Endodermal cell (in vitro differentiated cells): ENCODE results near the gene KLHL33. TPM values are rescaled to one million over a fixed set of nuclear protein-coding genes. Genes with fewer than 3 reads are reported as not detected.

ENCODE experiments used
- DNase-seq: peaks from one replicate; pipeline ENCODE4 v3.0.0-alpha.2; 2017
- H3K27ac ChIP-seq: 2 replicates; pipeline ENCODE4 v1.5.1; 2013; ENCODE audit warnings: mild to moderate bottlenecking, low read depth, low read length, moderate library complexity
- H3K27me3 ChIP-seq: 2 replicates; pipeline ENCODE4 v1.6.1; 2013; ENCODE audit warnings: mild to moderate bottlenecking, low read length, moderate library complexity; ENCODE audit not compliant: insufficient read depth, control insufficient read depth, poor library complexity, severe bottlenecking
- H3K36me3 ChIP-seq: 2 replicates; pipeline ENCODE4 v1.7.0; 2013; ENCODE audit warnings: mild to moderate bottlenecking, low read length, moderate library complexity; ENCODE audit not compliant: control insufficient read depth, insufficient read depth
- H3K4me1 ChIP-seq: one replicate; pipeline ENCODE4 v1.7.0; 2013; ENCODE audit warnings: low read length; ENCODE audit not compliant: control insufficient read depth, insufficient read depth
- H3K4me3 ChIP-seq: 2 replicates; pipeline ENCODE4 v1.5.1; 2013; ENCODE audit warnings: mild to moderate bottlenecking, low read length, moderate library complexity
- H3K9ac ChIP-seq: 2 replicates; pipeline ENCODE4 v1.6.1; 2013; ENCODE audit warnings: mild to moderate bottlenecking, low read length, moderate library complexity; ENCODE audit not compliant: poor library complexity, severe bottlenecking; ENCODE audit errors: extremely low read depth
- H3K9me3 ChIP-seq: 2 replicates; pipeline ENCODE4 v1.6.1; 2013; ENCODE audit warnings: mild to moderate bottlenecking, low read length, moderate library complexity; ENCODE audit not compliant: control insufficient read depth
- H3K27ac Mint-ChIP-seq: 2 replicates; pipeline ENCODE4 v1.8.0; 2020; ENCODE audit warnings: mixed read lengths
- H3K27me3 Mint-ChIP-seq: 2 replicates; pipeline ENCODE4 v1.8.0; 2021; ENCODE audit warnings: mild to moderate bottlenecking, mixed read lengths; ENCODE audit not compliant: insufficient read depth
- H3K36me3 Mint-ChIP-seq: 2 replicates; pipeline ENCODE4 v1.8.0; 2020; ENCODE audit warnings: low read depth, mixed read lengths
- H3K4me1 Mint-ChIP-seq: 2 replicates; pipeline ENCODE4 v1.8.0; 2020; ENCODE audit warnings: mixed read lengths
- H3K4me3 Mint-ChIP-seq: 2 replicates; pipeline ENCODE4 v1.8.0; 2020; ENCODE audit warnings: mild to moderate bottlenecking, moderate library complexity, mixed read lengths
- H3K9me3 Mint-ChIP-seq: 2 replicates; pipeline ENCODE4 v1.8.0; 2020; ENCODE audit warnings: mild to moderate bottlenecking, mixed read lengths
- WGBS, 2 experiments: methylation state at CpG; one replicate each; pipeline versions ENCODE4 v1.1.5 to v1.1.7; 2013; ENCODE audit warnings: missing lambda C conversion rate in 2 of 2, mixed read lengths in 1 of 2; ENCODE audit not compliant: insufficient coverage in 1 of 2, insufficient read length in 1 of 2; 5-methylcytosine and 5-hydroxymethylcytosine counted together
- total RNA-seq, 2 donors: library from RNA; stranded (reverse); fragmentation: NEBNext Ultra II Directional in 1 of 2; extraction: Animal tissue kit (Norgen Biotek cat#: 25700) in 1 of 2; gene quantifications; 2 replicates in 1 of 2; 3 replicates in 1 of 2; pipeline ENCODE4 v1.2.1, GENCODE V29; 2021
- TF ChIP-seq, protein P1 (sequence below): fragments of 200-600 bp; sonication (generic); conservative IDR thresholded peaks from 2 replicates; pipeline ENCODE4 v1.5.0; 2021; ENCODE audit warnings: antibody characterized with exemption, mild to moderate bottlenecking

Gene KLHL33
- total RNA-seq, 2 donors from 2014 or later = 0.09 TPM; not detected in 1

GRCh38 chr14:20470603-20470901 is 34.6 kb upstream of the KLHL33 start:
- peak overlapping the region; percentile 95 for H3K4me3 Mint-ChIP-seq
- H3K27me3 Mint-ChIP-seq = no peaks in the 10 kb centered on the region
- no peaks in the 10 kb centered on the region for H3K9me3 Mint-ChIP-seq
- H3K4me3 ChIP-seq = peak overlapping the region; percentile 95
- H3K4me1 Mint-ChIP-seq = peaks cover 15% of the 10 kb centered on the region
- DNase-seq = no peak
- H3K36me3 Mint-ChIP-seq = peaks cover 32% of the 10 kb centered on the region
- 0 to 1% methylated on average over 2 of the region's 2 CpGs for WGBS, 2 experiments
- no peak overlapping the region for H3K27ac ChIP-seq
- peak overlapping the region; percentile 71 for H3K9ac ChIP-seq
- no peaks in the 10 kb centered on the region for H3K27me3 ChIP-seq
- TF ChIP-seq, protein P1, sequence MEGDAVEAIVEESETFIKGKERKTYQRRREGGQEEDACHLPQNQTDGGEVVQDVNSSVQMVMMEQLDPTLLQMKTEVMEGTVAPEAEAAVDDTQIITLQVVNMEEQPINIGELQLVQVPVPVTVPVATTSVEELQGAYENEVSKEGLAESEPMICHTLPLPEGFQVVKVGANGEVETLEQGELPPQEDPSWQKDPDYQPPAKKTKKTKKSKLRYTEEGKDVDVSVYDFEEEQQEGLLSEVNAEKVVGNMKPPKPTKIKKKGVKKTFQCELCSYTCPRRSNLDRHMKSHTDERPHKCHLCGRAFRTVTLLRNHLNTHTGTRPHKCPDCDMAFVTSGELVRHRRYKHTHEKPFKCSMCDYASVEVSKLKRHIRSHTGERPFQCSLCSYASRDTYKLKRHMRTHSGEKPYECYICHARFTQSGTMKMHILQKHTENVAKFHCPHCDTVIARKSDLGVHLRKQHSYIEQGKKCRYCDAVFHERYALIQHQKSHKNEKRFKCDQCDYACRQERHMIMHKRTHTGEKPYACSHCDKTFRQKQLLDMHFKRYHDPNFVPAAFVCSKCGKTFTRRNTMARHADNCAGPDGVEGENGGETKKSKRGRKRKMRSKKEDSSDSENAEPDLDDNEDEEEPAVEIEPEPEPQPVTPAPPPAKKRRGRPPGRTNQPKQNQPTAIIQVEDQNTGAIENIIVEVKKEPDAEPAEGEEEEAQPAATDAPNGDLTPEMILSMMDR = no peak
- no peaks in the 10 kb centered on the region for H3K4me1 ChIP-seq
- peak overlapping the region; percentile 53 for H3K27ac Mint-ChIP-seq
- H3K9me3 ChIP-seq = no peaks in the 10 kb centered on the region
- H3K36me3 ChIP-seq = peaks cover 33% of the 10 kb centered on the region

- peak; percentile 80 for DNase-seq
- peak overlapping the region; percentile 96 for H3K27ac Mint-ChIP-seq
- no peaks in the 10 kb centered on the region for H3K4me1 ChIP-seq
- peak overlapping the region; percentile 71 for H3K9ac ChIP-seq
- H3K4me1 Mint-ChIP-seq = peaks cover 15% of the 10 kb centered on the region
- no peaks in the 10 kb centered on the region for H3K9me3 ChIP-seq
- peak overlapping the region; percentile 95 for H3K4me3 ChIP-seq
- H3K4me3 Mint-ChIP-seq = peak overlapping the region; percentile 95
- peaks cover 27% of the 10 kb centered on the region for H3K36me3 Mint-ChIP-seq
- 0 to 17% methylated on average over 3 to 12 of the region's 12 CpGs for WGBS, 2 experiments
- no peaks in the 10 kb centered on the region for H3K9me3 Mint-ChIP-seq
- H3K27me3 Mint-ChIP-seq = no peaks in the 10 kb centered on the region
- TF ChIP-seq, protein P1 = no peak
- H3K36me3 ChIP-seq = peaks cover 28% of the 10 kb centered on the region
- H3K27ac ChIP-seq = no peak overlapping the region
- H3K27me3 ChIP-seq = no peaks in the 10 kb centered on the region
Measured at GRCh38 chr14:20469890-20470602, 34.1 kb upstream of the KLHL33 start.

DNA sequence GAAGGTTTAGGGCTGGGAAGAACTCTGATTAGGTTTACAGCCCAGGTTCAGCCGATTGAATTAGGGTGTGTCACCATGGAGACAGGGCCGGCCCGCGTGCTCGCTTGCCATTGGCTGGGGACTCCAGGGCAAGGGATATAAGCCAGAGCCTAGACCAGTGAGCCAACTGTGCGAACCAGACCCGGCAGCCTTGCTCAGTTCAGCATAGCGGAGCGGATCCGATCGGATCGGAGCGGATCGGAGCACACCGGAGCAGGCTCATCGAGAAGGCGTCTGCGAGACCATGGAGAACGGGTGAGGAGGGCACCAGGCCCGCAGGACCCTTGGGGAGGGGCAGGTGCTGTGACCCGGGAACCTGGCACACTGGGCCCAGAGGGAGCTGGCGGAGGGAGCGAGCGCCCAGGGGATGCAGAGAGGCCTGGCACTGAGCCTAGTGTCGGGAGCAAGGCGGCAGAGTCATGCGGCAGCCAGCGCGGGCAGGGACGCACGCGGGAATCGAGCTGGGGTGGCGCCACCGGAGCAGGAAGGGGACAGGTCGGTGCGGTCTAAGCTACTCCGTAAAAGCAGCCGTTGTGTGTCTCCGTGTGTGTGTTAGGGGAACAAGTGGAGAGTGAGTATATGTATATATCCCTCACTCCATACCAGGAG is 33.4 kb upstream of the KLHL33 start, which contains the start of gene PNP:
PNP (plus strand) TSS at position 165 of the 648 bp plus-strand sequence; CDS start at position 284, 119 bp downstream.
- peak within 1 kb of the TSS; percentile 95 for H3K4me3 ChIP-seq
- no peaks in the 10 kb centered on the region for H3K27me3 ChIP-seq
- DNase-seq = peak; percentile 98
- peak within 1 kb of the TSS; percentile 65 for H3K27ac ChIP-seq
- H3K27me3 Mint-ChIP-seq = no peaks in the 10 kb centered on the region
- peak within 1 kb of the TSS; percentile 95 for H3K4me3 Mint-ChIP-seq
- peaks cover 15% of the 10 kb centered on the region for H3K4me1 Mint-ChIP-seq
- H3K27ac Mint-ChIP-seq = peak within 1 kb of the TSS; percentile 96
- no peaks in the 10 kb centered on the region for H3K9me3 Mint-ChIP-seq
- H3K36me3 Mint-ChIP-seq = peaks cover 20% of the 10 kb centered on the region
- TF ChIP-seq, protein P1 = no peak
- WGBS, 2 experiments = 0% methylated on average over 21 to 36 of the region's 40 CpGs
- H3K9me3 ChIP-seq = no peaks in the 10 kb centered on the region
- H3K4me1 ChIP-seq = no peaks in the 10 kb centered on the region
- peak within 1 kb of the TSS; percentile 71 for H3K9ac ChIP-seq
- peaks cover 22% of the 10 kb centered on the region for H3K36me3 ChIP-seq
